C4-2B (cell line): ENCODE data around the gene FRK.

Experiments
- H3K27ac ChIP-seq: fragments of 450-650 bp; 2 replicates; pipeline ENCODE4 v1.5.1; 2017
- ZFX ChIP-seq: fragments of 450-650 bp; IDR thresholded peaks from 2 replicates; pipeline ENCODE4 v1.6.1; 2017
- TF ChIP-seq, protein P1 (sequence below): fragments of 450-650 bp; conservative IDR thresholded peaks from 2 replicates; pipeline ENCODE4 v1.5.1; 2017; ENCODE audit warnings: mild to moderate bottlenecking

Gene FRK

DNA sequence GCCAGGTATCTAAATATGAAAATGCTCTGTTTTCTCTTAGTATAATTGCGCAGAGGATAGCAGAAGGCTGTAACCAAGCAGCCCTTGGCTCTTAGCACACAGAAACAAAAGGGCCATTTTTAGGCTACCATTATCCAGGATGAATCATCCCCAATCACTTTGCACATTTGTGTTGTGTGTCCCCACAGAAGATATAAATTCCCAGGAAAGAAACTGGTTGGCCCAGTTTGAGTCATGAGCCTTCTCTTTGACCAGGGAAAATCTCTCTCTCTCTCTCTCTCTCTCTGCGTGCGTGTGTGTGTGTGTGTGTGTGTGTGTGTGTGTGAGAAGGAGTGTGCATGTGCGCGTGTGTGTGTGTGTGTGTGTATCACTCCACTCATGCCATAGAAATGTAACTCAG lies 178.5 kb downstream of the FRK start:
- no peak overlapping the region for H3K27ac ChIP-seq
- TF ChIP-seq, protein P1, sequence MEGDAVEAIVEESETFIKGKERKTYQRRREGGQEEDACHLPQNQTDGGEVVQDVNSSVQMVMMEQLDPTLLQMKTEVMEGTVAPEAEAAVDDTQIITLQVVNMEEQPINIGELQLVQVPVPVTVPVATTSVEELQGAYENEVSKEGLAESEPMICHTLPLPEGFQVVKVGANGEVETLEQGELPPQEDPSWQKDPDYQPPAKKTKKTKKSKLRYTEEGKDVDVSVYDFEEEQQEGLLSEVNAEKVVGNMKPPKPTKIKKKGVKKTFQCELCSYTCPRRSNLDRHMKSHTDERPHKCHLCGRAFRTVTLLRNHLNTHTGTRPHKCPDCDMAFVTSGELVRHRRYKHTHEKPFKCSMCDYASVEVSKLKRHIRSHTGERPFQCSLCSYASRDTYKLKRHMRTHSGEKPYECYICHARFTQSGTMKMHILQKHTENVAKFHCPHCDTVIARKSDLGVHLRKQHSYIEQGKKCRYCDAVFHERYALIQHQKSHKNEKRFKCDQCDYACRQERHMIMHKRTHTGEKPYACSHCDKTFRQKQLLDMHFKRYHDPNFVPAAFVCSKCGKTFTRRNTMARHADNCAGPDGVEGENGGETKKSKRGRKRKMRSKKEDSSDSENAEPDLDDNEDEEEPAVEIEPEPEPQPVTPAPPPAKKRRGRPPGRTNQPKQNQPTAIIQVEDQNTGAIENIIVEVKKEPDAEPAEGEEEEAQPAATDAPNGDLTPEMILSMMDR, result no peak
- TF ChIP-seq ZFX, result no peak
